ENCODE measurements around the gene FOXP4. TPM values are rescaled to one million over a fixed set of nuclear protein-coding genes. Genes with fewer than 3 reads are reported as not detected.

FOXP4 gene
- total RNA-seq, 1 experiment from 2014 or later = 32.3 TPM

GRCh38 chr6:41625442-41625841 lies 79.3 kb downstream of the FOXP4 start:
- POLR2A ChIA-PET = no interaction called here

GRCh38 chr6:41626022-41626421 lies 79.8 kb downstream of the FOXP4 start:
- Histone ChIP-seq H3K27me3 (ENCODE audit: insufficient read depth, low read length) (no peaks in the 10 kb centered on the region), H3K9ac (ENCODE audit: low read length) (no peak overlapping the region), H3K4me3 (replicated peaks in 1 of 2; ENCODE audit: low read depth in 1 of 2, low read length in 2 of 2) (no peak overlapping the region), H3K4me1 (ENCODE audit: control insufficient read depth in 1 of 2, insufficient read depth in 2 of 2, low read length in 2 of 2) (peaks cover 0 to 9% of the 10 kb centered on the region in 2 experiments; a peak in 2 of 4 replicates), H3K79me2 (ENCODE audit: insufficient read depth, low read length) (no peaks in the 10 kb centered on the region), H3K9me2 (ENCODE audit: insufficient read depth) (no peaks in the 10 kb centered on the region), H3K9me3 (ENCODE audit: control insufficient read depth in 1 of 2, insufficient read depth in 1 of 2, low read depth in 1 of 2, low read length in 2 of 2) (0 out of 4 replicates have a peak, but pooled peaks cover 0 to 4% of the 10 kb centered on the region in 2 experiments), H3K36me3 (ENCODE audit: control insufficient read depth in 1 of 2, insufficient read depth in 2 of 2, low read length in 2 of 2) (no peaks in the 10 kb centered on the region), H4K20me1 (ENCODE audit: insufficient read depth) (no peaks in the 10 kb centered on the region), H3K4me2 (ENCODE audit: low read length) (no peak overlapping the region), H2AFZ (ENCODE audit: low read depth, low read length, poor library complexity, severe bottlenecking) (no peak overlapping the region), H3K27ac (ENCODE audit: low read depth, low read length) (no peak overlapping the region)
- DNase-seq (ENCODE audit: low read depth, low spot score) (no peak), ATAC-seq (no peak)
- BruUV-seq (replicated peaks) = no TSS peak
- ChIA-PET RAD21 (ENCODE audit: low non-redundant PET in 1 of 2, low total read pairs in 2 of 2, uncharacterized antibody in 2 of 2, unreplicated experiment in 2 of 2) (no interaction called here), POLR2A (interaction anchor here (1.1 kb wide), 1 partner anchor 11 kb away, joined by 3 read pairs; no protein-coding TSS in a partner anchor), CTCF (interaction anchor here (1.0 kb wide), 1 partner anchor 23 kb away, joined by 3 read pairs; no protein-coding TSS in a partner anchor)
- intact Hi-C loops (cut with micrococcal nuclease) = no loop called here
- TF ChIP-seq MAX (IDR thresholded peaks at IDR 0.05) (no peak), POLR2A (IDR thresholded peaks at IDR 0.05; ENCODE audit: borderline replicate concordance, extremely low read depth, insufficient read depth, insufficient read length) (no peak), SRF (IDR thresholded peaks at IDR 0.05; ENCODE audit: low read depth) (no peak), YY1 (IDR thresholded peaks at IDR 0.05; ENCODE audit: extremely low read depth, insufficient replicate concordance, low read depth, low read length) (no peak), CBX3 (IDR thresholded peaks at IDR 0.05; ENCODE audit: low read depth) (no peak), FOSL1 (IDR thresholded peaks at IDR 0.05; ENCODE audit: low read depth) (no peak), SP1 (IDR thresholded peaks at IDR 0.05; ENCODE audit: low read depth) (no peak), RAD21 (IDR thresholded peaks at IDR 0.05; ENCODE audit: low read depth) (no peak), ZBTB33 (IDR thresholded peaks at IDR 0.05; ENCODE audit: extremely low read depth, insufficient replicate concordance, low read length) (no peak), POLR2AphosphoS5 (IDR thresholded peaks at IDR 0.05; ENCODE audit: low read depth, low read length) (no peak), EZH2phosphoT487 (IDR thresholded peaks at IDR 0.05; ENCODE audit: borderline replicate concordance) (no peak)
- TF ChIP-seq, protein P1, sequence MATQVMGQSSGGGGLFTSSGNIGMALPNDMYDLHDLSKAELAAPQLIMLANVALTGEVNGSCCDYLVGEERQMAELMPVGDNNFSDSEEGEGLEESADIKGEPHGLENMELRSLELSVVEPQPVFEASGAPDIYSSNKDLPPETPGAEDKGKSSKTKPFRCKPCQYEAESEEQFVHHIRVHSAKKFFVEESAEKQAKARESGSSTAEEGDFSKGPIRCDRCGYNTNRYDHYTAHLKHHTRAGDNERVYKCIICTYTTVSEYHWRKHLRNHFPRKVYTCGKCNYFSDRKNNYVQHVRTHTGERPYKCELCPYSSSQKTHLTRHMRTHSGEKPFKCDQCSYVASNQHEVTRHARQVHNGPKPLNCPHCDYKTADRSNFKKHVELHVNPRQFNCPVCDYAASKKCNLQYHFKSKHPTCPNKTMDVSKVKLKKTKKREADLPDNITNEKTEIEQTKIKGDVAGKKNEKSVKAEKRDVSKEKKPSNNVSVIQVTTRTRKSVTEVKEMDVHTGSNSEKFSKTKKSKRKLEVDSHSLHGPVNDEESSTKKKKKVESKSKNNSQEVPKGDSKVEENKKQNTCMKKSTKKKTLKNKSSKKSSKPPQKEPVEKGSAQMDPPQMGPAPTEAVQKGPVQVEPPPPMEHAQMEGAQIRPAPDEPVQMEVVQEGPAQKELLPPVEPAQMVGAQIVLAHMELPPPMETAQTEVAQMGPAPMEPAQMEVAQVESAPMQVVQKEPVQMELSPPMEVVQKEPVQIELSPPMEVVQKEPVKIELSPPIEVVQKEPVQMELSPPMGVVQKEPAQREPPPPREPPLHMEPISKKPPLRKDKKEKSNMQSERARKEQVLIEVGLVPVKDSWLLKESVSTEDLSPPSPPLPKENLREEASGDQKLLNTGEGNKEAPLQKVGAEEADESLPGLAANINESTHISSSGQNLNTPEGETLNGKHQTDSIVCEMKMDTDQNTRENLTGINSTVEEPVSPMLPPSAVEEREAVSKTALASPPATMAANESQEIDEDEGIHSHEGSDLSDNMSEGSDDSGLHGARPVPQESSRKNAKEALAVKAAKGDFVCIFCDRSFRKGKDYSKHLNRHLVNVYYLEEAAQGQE (IDR thresholded peaks at IDR 0.05; ENCODE audit: low read depth) = no peak
- TF ChIP-seq, protein P2, sequence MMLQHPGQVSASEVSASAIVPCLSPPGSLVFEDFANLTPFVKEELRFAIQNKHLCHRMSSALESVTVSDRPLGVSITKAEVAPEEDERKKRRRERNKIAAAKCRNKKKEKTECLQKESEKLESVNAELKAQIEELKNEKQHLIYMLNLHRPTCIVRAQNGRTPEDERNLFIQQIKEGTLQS (IDR thresholded peaks at IDR 0.05) = no peak

More at GRCh38 chr6:41625442-41625841, 79.3 kb downstream of the FOXP4 start:
- ATAC-seq (no peak), DNase-seq (ENCODE audit: low read depth, low spot score) (no peak)
- Histone ChIP-seq H3K9ac (ENCODE audit: low read length) (no peak overlapping the region), H2AFZ (ENCODE audit: low read depth, low read length, poor library complexity, severe bottlenecking) (no peak overlapping the region), H3K4me2 (ENCODE audit: low read length) (no peak overlapping the region), H4K20me1 (ENCODE audit: insufficient read depth) (no peaks in the 10 kb centered on the region), H3K9me2 (ENCODE audit: insufficient read depth) (no peaks in the 10 kb centered on the region), H3K27me3 (ENCODE audit: insufficient read depth, low read length) (no peaks in the 10 kb centered on the region), H3K4me3 (replicated peaks in 1 of 2; ENCODE audit: low read depth in 1 of 2, low read length in 2 of 2) (no peak overlapping the region), H3K4me1 (ENCODE audit: control insufficient read depth in 1 of 2, insufficient read depth in 2 of 2, low read length in 2 of 2) (peaks cover 0 to 9% of the 10 kb centered on the region in 2 experiments; a peak in 2 of 4 replicates), H3K27ac (ENCODE audit: low read depth, low read length) (no peak overlapping the region), H3K79me2 (ENCODE audit: insufficient read depth, low read length) (no peaks in the 10 kb centered on the region), H3K9me3 (ENCODE audit: control insufficient read depth in 1 of 2, insufficient read depth in 1 of 2, low read depth in 1 of 2, low read length in 2 of 2) (0 out of 4 replicates have a peak, but pooled peaks cover 0 to 4% of the 10 kb centered on the region in 2 experiments), H3K36me3 (ENCODE audit: control insufficient read depth in 1 of 2, insufficient read depth in 2 of 2, low read length in 2 of 2) (no peaks in the 10 kb centered on the region)
- RAD21 ChIA-PET (ENCODE audit: low non-redundant PET in 1 of 2, low total read pairs in 2 of 2, uncharacterized antibody in 2 of 2, unreplicated experiment in 2 of 2) = no interaction called here
- CTCF ChIA-PET = no interaction called here
- no peak for TF ChIP-seq EZH2phosphoT487 (IDR thresholded peaks at IDR 0.05; ENCODE audit: borderline replicate concordance)
- TF ChIP-seq, protein P2 (IDR thresholded peaks at IDR 0.05) = no peak
- BruUV-seq (replicated peaks) = no TSS peak
- intact Hi-C loops (cut with micrococcal nuclease) = no loop called here

Data from HCT116 (cell line).